ENCODE results near the gene EIF5B.

EIF5B gene

DNA sequence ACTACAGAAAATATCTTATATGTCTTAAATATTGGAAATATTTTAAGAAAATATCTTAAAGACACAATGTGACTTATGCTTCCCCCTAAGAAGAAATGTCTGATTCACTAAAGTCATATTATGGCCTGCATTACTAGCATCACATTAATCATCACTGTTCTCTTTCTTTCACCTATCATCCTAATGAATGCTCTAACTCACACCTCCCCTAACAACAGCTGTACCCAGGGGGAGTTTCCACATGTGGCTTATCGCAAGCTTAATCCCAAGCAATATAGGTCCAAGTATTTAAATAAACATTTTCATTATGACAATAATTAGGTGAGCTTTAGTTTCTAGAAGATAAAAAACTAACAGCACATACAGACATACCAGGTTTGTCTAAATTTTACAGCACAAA is 113.0 kb downstream of the EIF5B start:
- FAIRE-seq: no peak
- TF ChIP-seq TAF1 (IDR thresholded peaks at IDR 0.05; ENCODE audit: borderline replicate concordance, low read depth, low read length) (no peak), POLR2AphosphoS5 (IDR thresholded peaks at IDR 0.05; ENCODE audit: low read depth, low read length) (no peak), POLR2A (IDR thresholded peaks at IDR 0.05; ENCODE audit: low read depth, low read length) (no peak)

More for the DNA sequence above, 113.0 kb downstream of the EIF5B start:
- no peak for DNase-seq (ENCODE audit: insufficient read length)

Data from GM12892 (cell line).